GM18861 (cell line): ENCODE data around the gene CD93.

ENCODE experiments used
- ATAC-seq: cut with Tn5 transposase; IDR thresholded peaks from one replicate; pipeline ENCODE4 v1.9.1; 2021; ENCODE audit not compliant: unreplicated experiment

CD93 gene

GRCh38 chr20:23086056-23086566, at the start of gene CD93:
Gene CD93, minus strand, starts transcription at chr20:23086324. Its CDS starts 132 bp downstream, at chr20:23086192.
- no peak for ATAC-seq

- no peak for ATAC-seq
These were observed 47.5 kb upstream of the CD93 start for GRCh38 chr20:23133560-23133998.

GRCh38 chr20:23132930-23133559, 46.9 kb upstream of the CD93 start:
- ATAC-seq = no peak

GRCh38 chr20:23132293-23132929, 46.3 kb upstream of the CD93 start:
- ATAC-seq = no peak

GRCh38 chr20:23131766-23132165, 45.6 kb upstream of the CD93 start:
- ATAC-seq = no peak

GRCh38 chr20:23130622-23131140, 44.6 kb upstream of the CD93 start:
- ATAC-seq = no peak

GRCh38 chr20:23129891-23130621, 43.9 kb upstream of the CD93 start:
- ATAC-seq = no peak

GRCh38 chr20:23129266-23129665, 43.1 kb upstream of the CD93 start:
- ATAC-seq = no peak

- ATAC-seq = no peak
These were observed 42.5 kb upstream of the CD93 start for GRCh38 chr20:23128461-23129125.

GRCh38 chr20:23127506-23128279, 41.6 kb upstream of the CD93 start:
- no peak for ATAC-seq

GRCh38 chr20:23126281-23127061, 40.3 kb upstream of the CD93 start:
- ATAC-seq = no peak

- ATAC-seq = no peak
These were observed 39.6 kb upstream of the CD93 start for GRCh38 chr20:23125625-23126191.

GRCh38 chr20:23125159-23125558, 39.0 kb upstream of the CD93 start:
- ATAC-seq = no peak

- ATAC-seq = no peak
These were observed 37.8 kb upstream of the CD93 start for GRCh38 chr20:23123886-23124285.

- ATAC-seq = no peak
These were observed 36.9 kb upstream of the CD93 start for GRCh38 chr20:23122796-23123655.

- ATAC-seq = no peak
These were observed 36.2 kb upstream of the CD93 start for GRCh38 chr20:23122321-23122720.

- no peak for ATAC-seq
These were observed 35.7 kb upstream of the CD93 start for GRCh38 chr20:23121751-23122320.
